Bladder microvascular endothelial cell (primary cell): ENCODE data around the gene PGC. TPM values are rescaled to one million over a fixed set of nuclear protein-coding genes. Genes with fewer than 3 reads are reported as not detected.

ENCODE experiments used
- total RNA-seq: library from RNA; depleted of rRNA; stranded (reverse); fragments of >200 nt; gene quantifications from 2 replicates; pipeline ENCODE4 v1.2.3, GENCODE V29; 2014

The PGC gene
- not detected in 2 replicates for total RNA-seq

GRCh38 chr6:41747256-41748101, at the start of gene PGC:
TSS of gene PGC (minus strand) at chr6:41747397. CDS start at chr6:41747334, 63 bp downstream.

GRCh38 chr6:41787219-41787917, 40.2 kb upstream of the PGC start, which contains the start of gene TOMM6:
TSS of gene TOMM6 (plus strand) at chr6:41787694. CDS start at chr6:41787698, 4 bp downstream.

GRCh38 chr6:41780551-41781365, 33.6 kb upstream of the PGC start, which contains the start of gene PRICKLE4:
TSS of gene PRICKLE4 (plus strand) at chr6:41780782. CDS start at chr6:41783474, 2,692 bp downstream.

GRCh38 chr6:41779788-41780550, 32.8 kb upstream of the PGC start, which contains the start of gene FRS3:
TSS of gene FRS3 (minus strand) at chr6:41779900. CDS start at chr6:41776987, 2,913 bp downstream.

GRCh38 chr6:41735427-41736185, 11.6 kb downstream of the PGC start, which contains the start of gene TFEB:
TSS of gene TFEB (minus strand) at chr6:41735608. CDS start at chr6:41691213, 44,395 bp downstream.

Other genes with a start within 250 kb of the PGC start
- gene FOXP4, start 201.0 kb downstream of the PGC start, total RNA-seq = 1.3 and 4.6 TPM in 2 replicates
- 7.1 and 22.8 TPM in 2 replicates for gene MDFI, start 108.9 kb downstream of the PGC start, total RNA-seq
- gene TFEB, start 11.8 kb downstream of the PGC start, total RNA-seq = 3.5 and 3.6 TPM in 2 replicates
- gene FRS3, start 32.5 kb upstream of the PGC start, total RNA-seq = 0.97 and 3.5 TPM in 2 replicates
- gene PRICKLE4, start 33.4 kb upstream of the PGC start, total RNA-seq = 2.3 and 6.2 TPM in 2 replicates
- gene TOMM6, start 40.3 kb upstream of the PGC start, total RNA-seq = 30.8 and 50.0 TPM in 2 replicates
- 1.3 and 5.0 TPM in 2 replicates for gene USP49, start 148.0 kb upstream of the PGC start, total RNA-seq
- gene MED20, start 173.7 kb upstream of the PGC start, total RNA-seq = 21.7 and 39.1 TPM in 2 replicates
- gene BYSL, start 174.1 kb upstream of the PGC start, total RNA-seq = 18.5 and 39.7 TPM in 2 replicates
- gene CCND3, start 194.4 kb upstream of the PGC start, total RNA-seq = 48.1 and 62.5 TPM in 2 replicates